KOPT-K1 (cell line): ENCODE measurements around the gene NUDT6.
A peak's percentile ranks its signal among the peaks of the same experiment; 100 is the strongest.

Source experiments
- H3K27ac ChIP-seq: fragments of 200-600 bp; sonication (generic); 2 replicates; pipeline ENCODE4 v1.5.1; 2016; ENCODE audit warnings: antibody characterized with exemption, mild to moderate bottlenecking, low read depth, low read length; ENCODE audit not compliant: poor library complexity, severe bottlenecking
- H3K36me3 ChIP-seq: fragments of 200-600 bp; sonication (generic); 2 replicates; pipeline ENCODE4 v1.5.1; 2017; ENCODE audit warnings: antibody characterized with exemption, mild to moderate bottlenecking, low read length, moderate library complexity; ENCODE audit not compliant: insufficient read depth
- H3K9me3 ChIP-seq: fragments of 200-600 bp; sonication (generic); 2 replicates; pipeline ENCODE4 v1.5.1; 2017; ENCODE audit warnings: antibody characterized with exemption, low read length, mild to moderate bottlenecking; ENCODE audit not compliant: insufficient read depth, poor library complexity, severe bottlenecking

The NUDT6 gene

DNA sequence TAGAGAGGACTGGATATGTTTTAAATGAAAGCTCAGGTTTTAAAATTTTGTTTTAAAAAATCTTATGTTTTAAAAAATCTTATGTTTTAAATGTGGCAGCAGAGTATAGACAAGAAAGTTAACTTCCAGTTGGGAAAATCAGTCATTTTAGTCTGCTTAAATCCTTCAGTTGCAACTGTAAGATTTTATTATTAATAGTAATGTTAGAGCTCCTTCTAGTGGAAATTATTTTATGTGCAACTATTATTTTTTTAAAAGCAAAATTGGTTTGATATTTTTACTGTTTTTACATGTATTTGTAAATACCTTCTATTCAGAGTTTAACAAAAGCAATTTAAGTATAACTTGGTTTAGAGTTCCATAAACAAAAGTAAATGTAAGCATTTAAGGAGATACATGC, 8.5 kb upstream of the NUDT6 start:
- Histone ChIP-seq H3K36me3 (peaks cover 81% of the 10 kb centered on the region), H3K9me3 (no peaks in the 10 kb centered on the region), H3K27ac (no peak overlapping the region)

DNA sequence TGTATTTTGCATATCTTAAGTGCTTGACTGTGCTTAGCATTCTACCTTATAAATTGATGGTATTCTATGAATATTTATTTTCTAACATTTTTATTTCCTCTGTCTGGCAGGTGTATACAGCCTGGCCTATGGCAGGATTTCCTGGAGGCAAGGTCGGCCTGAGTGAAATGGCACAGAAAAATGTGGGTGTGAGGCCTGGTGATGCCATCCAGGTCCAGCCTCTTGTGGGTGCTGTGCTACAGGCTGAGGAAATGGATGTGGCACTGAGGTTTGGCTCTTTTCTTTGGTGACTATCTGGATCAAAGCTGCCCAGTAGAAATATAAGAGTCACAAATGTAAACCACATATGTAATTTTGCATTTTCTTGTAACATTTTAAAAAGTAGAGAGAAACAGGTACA, 6.5 kb upstream of the NUDT6 start:
- H3K27ac ChIP-seq = no peak overlapping the region
- peaks cover 61% of the 10 kb centered on the region for H3K36me3 ChIP-seq
- H3K9me3 ChIP-seq = no peaks in the 10 kb centered on the region

DNA sequence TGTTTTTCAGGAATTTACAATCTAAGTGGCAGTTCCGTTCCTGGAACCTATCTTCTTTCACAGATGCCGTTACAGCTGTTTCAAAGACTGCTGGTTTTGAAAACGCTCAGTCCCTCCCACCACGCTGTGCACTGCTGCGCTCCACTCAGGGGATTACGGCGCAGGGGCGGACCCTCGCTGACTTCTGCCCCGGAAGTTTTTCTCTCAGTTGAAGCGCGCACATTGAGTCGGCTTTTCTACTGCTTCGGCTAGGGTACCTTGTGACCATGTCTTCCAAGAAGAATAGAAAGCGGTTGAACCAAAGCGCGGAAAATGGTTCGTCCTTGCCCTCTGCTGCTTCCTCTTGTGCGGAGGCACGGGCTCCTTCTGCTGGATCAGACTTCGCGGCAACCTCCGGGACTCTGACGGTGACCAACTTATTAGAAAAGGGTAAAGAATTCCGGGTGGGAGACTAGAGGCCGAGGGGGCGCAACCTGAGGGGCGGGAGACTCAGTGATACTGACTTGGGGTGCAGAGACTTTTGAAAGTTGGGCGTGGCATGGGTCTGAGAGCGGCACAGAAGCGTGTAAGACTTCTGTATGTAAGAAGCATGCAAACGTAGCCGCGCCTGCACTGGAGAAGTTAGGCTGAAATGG, 597 bp upstream of the NUDT6 start:
- Histone ChIP-seq H3K27ac (peak overlapping the region; percentile 94), H3K36me3 (peaks cover 6% of the 10 kb centered on the region), H3K9me3 (no peaks in the 10 kb centered on the region)

DNA sequence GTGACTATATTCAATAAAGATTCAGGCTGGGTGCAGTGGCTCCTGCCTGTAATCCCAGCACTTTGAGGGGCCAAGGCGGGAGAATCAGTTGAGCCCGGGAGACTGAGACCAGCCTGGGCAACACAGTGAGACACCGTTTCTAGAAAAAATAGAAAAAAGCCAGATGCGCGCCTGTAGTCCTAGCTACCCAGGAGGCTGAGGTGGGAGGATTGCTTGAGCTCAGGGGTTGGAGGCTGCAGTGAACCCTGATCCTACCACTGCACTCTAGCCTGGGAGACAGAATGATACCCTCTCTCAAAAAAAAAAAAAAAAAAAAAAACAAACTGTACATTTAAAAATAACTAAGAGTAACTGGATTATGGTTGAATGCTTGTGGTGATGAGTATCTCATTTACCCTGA, 1.1 kb downstream of the NUDT6 start:
- H3K36me3 ChIP-seq = peaks cover 5% of the 10 kb centered on the region
- no peaks in the 10 kb centered on the region for H3K9me3 ChIP-seq
- peak overlapping the region; percentile 94 for H3K27ac ChIP-seq

DNA sequence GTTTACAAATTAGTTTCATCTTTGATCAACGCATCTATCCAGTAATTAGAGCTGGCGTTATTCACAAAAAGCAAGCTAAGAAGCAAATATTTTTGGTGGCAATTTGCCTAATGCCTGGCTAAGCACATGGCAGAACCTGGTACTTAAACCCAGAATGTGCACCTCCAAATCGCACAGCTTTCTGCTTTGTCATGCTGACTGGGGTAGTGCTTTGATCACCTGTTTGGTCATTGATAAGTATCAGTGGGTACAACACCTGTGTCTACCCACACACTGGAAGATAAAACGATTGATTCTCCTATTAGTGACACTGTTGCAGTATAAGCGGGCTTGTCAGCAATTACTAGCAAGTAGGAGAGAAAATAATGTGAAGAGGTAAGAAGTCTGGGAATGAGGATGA, 1.9 kb downstream of the NUDT6 start:
- no peaks in the 10 kb centered on the region for H3K9me3 ChIP-seq
- H3K36me3 ChIP-seq = peaks cover 12% of the 10 kb centered on the region
- no peak overlapping the region for H3K27ac ChIP-seq

DNA sequence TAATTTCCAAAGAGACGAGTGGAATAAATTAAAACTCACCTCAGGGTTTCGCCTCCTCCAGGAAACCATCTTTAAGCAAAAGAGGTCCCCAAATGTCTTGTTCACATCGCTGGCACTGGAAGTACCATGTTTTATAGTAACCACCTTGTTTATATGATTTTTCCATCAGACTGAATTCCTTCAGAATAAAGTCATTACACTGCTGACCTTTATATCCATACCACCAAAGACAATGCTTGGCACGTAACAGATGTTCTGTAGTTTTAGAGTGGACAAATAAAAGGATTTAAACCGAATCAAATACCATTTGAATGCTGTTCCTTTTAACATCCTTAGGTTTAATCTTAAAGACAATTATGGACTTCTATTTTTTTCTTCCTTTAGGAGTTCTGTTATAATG, 4.7 kb downstream of the NUDT6 start:
- H3K27ac ChIP-seq = no peak overlapping the region
- H3K36me3 ChIP-seq = peaks cover 37% of the 10 kb centered on the region
- H3K9me3 ChIP-seq = no peaks in the 10 kb centered on the region

DNA sequence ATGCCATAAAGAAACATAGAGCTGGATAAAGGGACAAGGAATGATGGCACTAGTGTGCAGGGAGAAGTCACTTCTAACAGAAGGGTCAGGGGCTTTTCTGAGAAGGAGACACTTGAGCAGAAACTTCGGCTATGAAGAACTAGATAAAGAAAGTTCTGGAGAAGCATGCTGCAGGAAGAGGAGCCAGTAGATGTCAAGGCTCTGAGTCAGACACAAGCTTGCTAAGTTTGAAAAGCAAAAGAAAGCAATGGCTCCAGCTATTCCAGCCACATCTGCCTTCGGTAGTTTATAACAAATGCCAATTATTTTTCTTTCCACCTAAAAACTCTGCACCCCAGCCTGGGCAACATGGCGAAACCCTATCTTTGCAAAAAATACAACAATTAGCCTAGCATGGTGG, 7.5 kb downstream of the NUDT6 start:
- no peak overlapping the region for H3K27ac ChIP-seq
- H3K9me3 ChIP-seq = no peaks in the 10 kb centered on the region
- peaks cover 57% of the 10 kb centered on the region for H3K36me3 ChIP-seq

DNA sequence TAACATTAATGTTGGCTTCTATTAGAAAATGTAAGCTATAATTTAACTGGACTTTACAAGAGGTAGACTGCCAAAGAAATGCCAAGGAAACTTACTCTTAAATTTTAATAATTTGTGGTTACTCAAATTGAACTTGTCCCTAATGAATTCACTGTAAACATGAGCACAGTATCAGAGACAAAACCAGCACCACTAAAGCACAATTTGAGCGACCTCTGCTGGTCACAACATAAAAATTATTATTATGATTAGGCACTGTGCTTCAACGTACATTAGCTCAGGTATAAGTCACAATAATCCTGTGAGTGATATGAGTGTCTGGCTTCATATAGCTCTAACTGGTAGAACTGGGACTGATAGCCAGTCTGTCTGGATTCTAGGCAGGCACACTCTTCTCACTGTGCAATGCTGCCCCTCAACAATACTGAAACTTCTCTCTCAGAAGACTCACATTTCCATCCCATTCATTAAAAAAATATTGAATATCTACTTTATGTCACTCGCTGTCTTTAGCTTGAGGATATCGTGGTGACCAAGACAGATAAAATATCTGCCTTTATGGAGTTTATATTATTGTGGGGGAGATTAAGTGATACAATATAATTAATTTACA, 8.0 kb downstream of the NUDT6 start:
- H3K36me3 ChIP-seq = peaks cover 60% of the 10 kb centered on the region
- no peaks in the 10 kb centered on the region for H3K9me3 ChIP-seq
- H3K27ac ChIP-seq = no peak overlapping the region

DNA sequence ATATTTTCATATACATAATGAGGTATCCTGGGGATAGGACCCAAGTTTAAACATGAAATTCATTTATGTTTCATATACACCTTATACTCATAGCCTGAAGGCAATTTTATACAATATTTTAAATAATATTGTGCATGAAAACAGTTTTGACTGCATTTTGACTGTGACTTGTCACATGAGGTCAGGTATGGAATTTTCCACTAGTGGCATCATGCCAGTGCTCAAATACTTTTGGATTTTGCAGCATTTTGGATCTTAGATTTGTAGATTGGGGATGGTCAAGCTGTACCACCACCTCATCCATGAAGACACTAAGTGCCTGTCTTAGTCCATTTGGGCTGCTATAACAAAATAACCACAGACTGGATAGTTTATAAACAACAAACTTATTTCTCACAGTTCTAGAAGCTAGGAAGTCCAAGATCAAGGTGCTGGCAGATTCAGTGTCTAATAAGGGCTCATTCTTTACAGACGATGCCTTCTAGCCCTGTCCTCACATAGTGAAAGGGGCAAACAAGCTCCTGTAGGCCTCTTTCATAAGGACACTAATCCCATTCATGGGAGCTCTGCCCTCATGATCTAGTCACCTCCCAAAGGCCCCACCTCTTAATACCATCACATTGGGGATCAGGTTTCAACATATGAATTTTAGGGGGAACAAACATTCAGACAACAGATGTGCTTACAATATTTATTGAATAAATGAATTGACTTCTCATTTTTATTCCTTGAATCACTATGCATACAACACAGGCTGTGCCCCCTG, 9.4 kb downstream of the NUDT6 start:
- Histone ChIP-seq H3K36me3 (peaks cover 61% of the 10 kb centered on the region), H3K9me3 (no peaks in the 10 kb centered on the region), H3K27ac (no peak overlapping the region)

DNA sequence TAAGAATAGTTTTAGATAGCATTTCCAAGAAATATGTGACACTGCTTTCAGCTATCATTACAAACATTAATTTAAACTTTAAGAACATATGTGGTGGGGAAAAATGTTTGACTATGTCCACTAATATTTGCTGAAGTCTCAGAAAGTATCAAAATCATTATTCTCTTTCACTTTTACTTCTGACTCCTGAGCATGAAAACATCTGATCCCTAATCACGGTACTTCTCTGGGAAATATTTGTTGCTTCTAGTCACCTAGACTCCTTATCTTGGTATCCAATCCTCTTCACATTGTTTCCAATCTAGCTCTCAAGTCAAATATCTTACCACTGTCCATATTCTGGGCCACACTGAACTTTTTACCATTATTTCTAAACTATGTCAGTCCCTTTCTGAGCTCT, 10.8 kb downstream of the NUDT6 start:
- Histone ChIP-seq H3K36me3 (peaks cover 56% of the 10 kb centered on the region), H3K9me3 (no peaks in the 10 kb centered on the region), H3K27ac (no peak overlapping the region)

DNA sequence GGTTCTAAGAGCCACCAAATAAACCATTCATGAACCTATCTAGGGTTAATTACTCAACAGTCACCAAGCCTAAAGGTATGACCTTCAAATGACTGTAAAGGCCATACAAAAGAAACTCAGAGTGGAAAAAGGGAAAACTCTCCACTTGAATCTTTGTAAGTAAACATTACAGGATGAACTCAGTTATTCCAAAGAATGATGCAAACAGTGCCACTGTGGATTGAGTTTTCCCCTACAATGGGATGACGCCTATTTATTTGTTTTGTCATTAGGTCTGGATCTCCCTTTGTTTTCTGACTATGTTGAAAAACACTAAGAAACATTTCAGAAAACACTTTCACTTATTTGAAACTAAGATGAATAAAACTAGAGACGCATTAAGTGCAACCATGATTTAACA, 12.7 kb downstream of the NUDT6 start:
- Histone ChIP-seq H3K36me3 (peaks cover 49% of the 10 kb centered on the region), H3K27ac (no peak overlapping the region), H3K9me3 (no peaks in the 10 kb centered on the region)

DNA sequence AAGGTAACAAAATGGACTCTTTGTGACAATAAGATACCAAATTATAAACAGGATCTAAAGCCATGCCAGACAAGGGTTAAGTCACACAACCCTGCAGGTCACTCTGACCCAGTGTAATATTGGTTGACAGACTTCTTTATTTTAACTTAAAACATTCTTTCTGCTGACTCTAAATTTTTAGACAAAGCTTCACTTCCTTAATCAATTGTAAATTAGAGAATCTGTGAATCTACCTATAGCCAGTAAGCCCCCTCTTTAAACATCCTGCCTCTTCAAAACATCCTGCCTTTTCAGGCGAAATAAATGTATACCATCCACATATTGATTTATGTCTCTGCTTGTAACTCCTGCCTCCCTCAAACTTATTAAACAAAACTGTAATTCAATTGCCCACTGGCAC, 14.2 kb downstream of the NUDT6 start:
- Histone ChIP-seq H3K36me3 (peaks cover 37% of the 10 kb centered on the region), H3K27ac (no peak overlapping the region), H3K9me3 (no peaks in the 10 kb centered on the region)

DNA sequence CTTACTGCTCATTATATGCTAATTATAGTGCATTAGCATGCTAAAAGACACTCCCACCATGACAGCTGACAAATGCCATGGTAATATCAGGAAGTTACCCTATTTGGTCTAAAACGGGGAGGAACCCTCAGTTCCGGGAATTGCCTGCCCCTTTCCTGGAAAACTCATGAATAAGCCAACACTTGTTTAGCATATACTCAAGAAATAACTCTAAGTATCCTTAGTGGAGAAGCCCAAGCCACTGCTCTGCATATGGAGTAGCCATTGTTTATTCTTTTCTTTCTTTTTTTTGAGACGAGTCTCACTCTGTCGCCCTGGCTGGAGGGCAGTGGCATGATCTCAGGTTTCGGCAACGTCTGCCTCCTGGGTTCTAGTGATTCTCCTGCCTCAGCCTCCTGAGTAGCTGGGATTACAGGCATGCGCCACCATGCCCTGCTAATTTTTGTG, 15.5 kb downstream of the NUDT6 start:
- Histone ChIP-seq H3K27ac (no peak overlapping the region), H3K9me3 (no peaks in the 10 kb centered on the region), H3K36me3 (peaks cover 29% of the 10 kb centered on the region)

DNA sequence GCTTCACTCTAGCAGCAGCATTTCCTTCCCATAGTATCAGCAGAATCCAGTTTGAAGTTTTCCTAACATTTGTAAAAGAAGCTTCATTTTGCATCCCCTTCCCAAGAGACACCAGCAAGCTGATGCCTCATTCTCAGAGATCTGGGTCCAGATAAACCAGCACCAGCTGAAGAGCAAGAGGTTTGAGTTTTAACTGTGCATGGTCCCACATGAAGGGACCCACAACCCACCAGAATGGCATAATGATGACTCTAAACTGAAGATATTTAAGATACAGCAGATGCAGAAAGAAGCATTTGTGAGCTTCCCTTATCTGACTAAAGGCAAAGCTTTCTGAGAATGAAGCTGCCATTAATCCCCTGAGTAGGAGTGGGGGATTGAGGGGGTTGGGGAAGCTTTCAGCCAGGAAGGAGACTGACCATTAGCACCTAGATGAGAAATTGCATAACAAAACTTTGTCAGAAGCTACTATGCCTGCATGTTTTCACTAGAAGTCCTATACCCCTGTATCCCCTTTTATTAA, 18.6 kb downstream of the NUDT6 start:
- no peaks in the 10 kb centered on the region for H3K9me3 ChIP-seq
- peak overlapping the region; percentile 22 for H3K27ac ChIP-seq
- peaks cover 11% of the 10 kb centered on the region for H3K36me3 ChIP-seq

DNA sequence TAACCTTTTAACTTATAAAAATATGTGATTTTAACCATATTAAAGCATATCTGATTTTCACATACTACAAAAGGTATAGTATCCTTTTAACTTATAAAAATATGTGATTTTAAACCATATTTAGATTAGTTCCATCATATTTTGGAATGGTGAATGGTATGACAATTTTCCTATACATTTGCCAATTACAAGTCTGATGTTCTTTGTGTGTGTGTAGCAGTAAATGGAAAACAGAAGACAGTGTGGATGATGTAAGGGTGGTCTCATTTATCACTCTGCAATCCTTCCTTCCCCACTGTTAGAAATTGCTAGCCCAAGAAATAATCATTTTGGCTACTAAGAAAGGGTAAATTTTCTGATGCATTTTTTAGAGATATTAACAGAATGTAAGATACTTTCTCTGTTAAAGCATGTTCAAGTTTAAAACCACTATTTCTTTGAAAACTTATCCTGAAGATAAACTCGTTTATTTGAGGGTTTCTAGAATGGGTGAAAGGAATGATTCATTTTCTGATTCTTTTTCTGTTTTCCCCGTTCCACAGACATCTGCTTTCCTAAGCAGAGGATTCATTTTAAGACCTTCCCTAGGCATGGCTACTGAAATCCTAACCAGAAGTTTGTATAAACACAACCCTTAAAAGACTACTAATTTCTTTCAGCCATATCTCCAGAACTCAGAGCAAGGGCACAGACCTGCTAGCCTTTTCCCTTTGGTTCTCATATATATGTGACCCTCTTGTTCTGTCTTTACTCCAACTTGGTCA, 21.0 kb downstream of the NUDT6 start:
- Histone ChIP-seq H3K9me3 (no peaks in the 10 kb centered on the region), H3K36me3 (peaks cover 11% of the 10 kb centered on the region; the same call in 1 of the 2 replicates), H3K27ac (no peak overlapping the region)
